Epithelial cell of esophagus (primary cell): ENCODE results near the gene FAM13C.

Experiments used
- DNase-seq: peaks from one replicate; pipeline ENCODE4 v3.0.0; 2010; ENCODE audit warnings: low read depth
- H3K4me3 ChIP-seq: 2 replicates; pipeline ENCODE4 v1.5.1; 2011; ENCODE audit warnings: mild to moderate bottlenecking, low read length, control low read depth
- CTCF ChIP-seq: IDR thresholded peaks from 2 replicates; pipeline ENCODE4 v1.5.1; 2011; ENCODE audit warnings: low read depth, mild to moderate bottlenecking, low read length, control low read depth, inconsistent platforms; ENCODE audit not compliant: insufficient read depth; ENCODE audit errors: missing control alignments

The FAM13C gene

DNA sequence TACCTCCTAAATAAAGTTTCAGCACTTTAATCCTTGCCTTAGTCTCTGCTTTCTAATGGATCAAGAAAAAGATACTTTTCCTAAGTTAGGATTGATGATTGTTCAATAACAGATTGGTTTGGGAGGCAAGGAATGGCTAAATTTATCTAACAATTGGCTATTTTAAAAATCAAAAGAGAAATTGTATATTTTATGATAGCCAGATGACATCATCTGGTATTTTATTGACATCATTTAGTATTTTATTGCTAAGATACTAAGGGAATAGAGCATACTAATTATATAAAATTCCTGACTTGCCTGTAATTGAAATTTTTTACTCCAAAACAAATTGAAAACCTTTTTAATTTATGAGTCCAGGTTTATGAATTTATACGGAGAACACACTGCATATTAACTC is 19.3 kb upstream of the FAM13C start:
- H3K4me3 ChIP-seq: no peak overlapping the region
- DNase-seq: no peak
- no peak for TF ChIP-seq CTCF

DNA sequence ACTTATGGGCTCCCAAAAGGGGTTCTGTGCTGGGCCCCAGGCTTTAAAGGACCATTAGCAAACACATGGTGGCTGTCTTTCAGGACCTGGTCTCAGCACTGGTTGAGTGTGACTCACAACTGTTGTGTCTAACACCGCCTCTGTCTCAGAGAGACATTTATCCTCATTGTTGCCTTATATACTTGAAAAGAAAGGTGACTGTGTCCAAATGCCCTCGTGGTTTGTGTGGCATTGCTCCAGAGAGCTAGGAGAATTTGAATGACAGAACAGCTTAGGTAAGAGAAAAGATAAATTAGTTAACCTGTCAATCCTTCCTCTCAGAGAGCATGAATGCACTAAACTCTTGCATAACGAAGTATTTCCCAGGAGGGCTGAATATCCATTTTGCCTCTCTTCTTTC is 14.5 kb upstream of the FAM13C start:
- TF ChIP-seq CTCF: no peak
- no peak overlapping the region for H3K4me3 ChIP-seq
- DNase-seq: peak; percentile 26

GRCh38 chr10:59375990-59376389 is 13.6 kb upstream of the FAM13C start:
- DNase-seq: no peak
- H3K4me3 ChIP-seq: no peak overlapping the region
- TF ChIP-seq CTCF: no peak

DNA sequence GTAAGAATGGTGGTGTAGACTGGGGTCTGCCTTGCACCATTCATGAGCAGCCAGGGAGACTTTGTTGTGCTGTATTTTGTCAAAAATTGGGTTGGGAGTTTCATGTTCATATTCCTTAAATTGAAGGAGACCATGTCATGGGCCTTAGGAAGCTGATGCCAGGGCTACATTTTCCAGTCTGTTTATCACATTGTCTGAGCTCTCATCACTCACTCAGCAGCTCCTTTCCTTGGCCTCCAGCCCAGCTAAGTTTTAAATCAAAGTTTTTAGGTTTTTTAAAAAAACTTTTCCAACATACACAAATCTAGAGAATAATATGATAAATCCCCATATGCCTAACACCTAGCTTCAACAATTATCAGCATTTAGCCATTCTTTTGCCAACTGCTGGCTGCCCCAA is 12.6 kb upstream of the FAM13C start:
- H3K4me3 ChIP-seq: no peak overlapping the region
- DNase-seq: no peak
- no peak for TF ChIP-seq CTCF

- DNase-seq: no peak
- no peak overlapping the region for H3K4me3 ChIP-seq
- no peak for TF ChIP-seq CTCF
Observed at GRCh38 chr10:59373071-59373470, 10.7 kb upstream of the FAM13C start.

DNA sequence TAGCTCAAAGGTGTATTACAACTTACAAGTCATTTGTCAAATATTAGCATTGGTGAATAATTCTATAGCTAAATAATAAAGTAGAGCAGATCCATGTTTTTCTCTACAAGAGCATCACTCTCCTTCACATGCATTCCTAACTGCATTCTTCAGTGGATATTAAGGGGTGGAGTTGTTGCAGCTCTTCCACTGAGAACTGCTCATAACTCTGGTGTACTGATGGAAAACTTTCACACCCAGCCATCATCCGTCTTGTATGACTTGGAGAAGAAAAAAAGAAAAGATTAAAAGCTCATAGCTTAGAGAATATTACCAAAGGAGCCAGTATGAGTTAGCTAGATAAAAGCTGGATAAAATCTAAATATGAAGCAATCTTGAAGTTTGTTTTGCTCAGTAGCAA is 10.2 kb upstream of the FAM13C start:
- DNase-seq: no peak
- no peak for TF ChIP-seq CTCF

GRCh38 chr10:59366290-59366689 is 3.9 kb upstream of the FAM13C start:
- DNase-seq: no peak
- no peak overlapping the region for H3K4me3 ChIP-seq
- no peak for TF ChIP-seq CTCF

More for the DNA sequence above, 10.2 kb upstream of the FAM13C start:
- no peak overlapping the region for H3K4me3 ChIP-seq
